ENCODE measurements around the gene GLI2. TPM values are rescaled to one million over a fixed set of nuclear protein-coding genes. Genes with fewer than 3 reads are reported as not detected.

GLI2 gene
- total RNA-seq, 1 experiment from 2014 or later: 6.2 TPM

DNA sequence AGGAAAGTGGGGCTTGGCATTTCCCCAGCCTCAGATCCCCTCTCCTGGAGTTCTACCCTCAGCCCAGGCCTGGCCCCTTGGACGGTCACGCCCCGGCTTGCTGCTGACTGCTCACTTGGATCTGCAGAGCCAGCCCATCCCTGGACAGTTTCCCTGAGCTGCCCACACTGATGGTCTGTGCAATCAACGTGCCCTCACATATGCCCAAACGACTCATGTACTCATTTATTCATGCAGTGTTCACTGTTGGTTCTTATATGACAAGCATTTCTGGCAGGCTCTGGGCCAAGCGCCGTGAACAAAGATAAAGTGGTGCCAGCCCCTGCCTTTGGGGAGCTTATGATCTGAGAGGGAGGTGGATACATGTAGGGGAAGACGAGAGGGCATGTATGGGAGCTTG lies 20.3 kb upstream of the GLI2 start:
- ChIA-PET POLR2A (no interaction called here), CTCF (no interaction called here)
- H3K27ac ChIP-seq (ENCODE audit: low read length): no peak overlapping the region
- no TSS peak for BruUV-seq (replicated peaks)
- H3K27me3 ChIP-seq (ENCODE audit: control insufficient read depth, insufficient read depth, low read length): no peaks in the 10 kb centered on the region
- no peaks in the 10 kb centered on the region for H3K36me3 ChIP-seq (ENCODE audit: control insufficient read depth, insufficient read depth, low read length)
- intact Hi-C loops (cut with micrococcal nuclease; ENCODE audit: unreplicated experiment): no loop called here
- DNase-seq (ENCODE audit: low read depth, low spot score) (no peak), ATAC-seq (no peak)
- H3K9me3 ChIP-seq (ENCODE audit: control insufficient read depth, insufficient read depth, low read depth, low read length): no peaks in the 10 kb centered on the region
- H3K4me1 ChIP-seq (ENCODE audit: control insufficient read depth, insufficient read depth, low read length): no peaks in the 10 kb centered on the region
- no peak overlapping the region for H3K4me3 ChIP-seq (ENCODE audit: low read depth in 2 of 2, low read length in 2 of 2)
- TF ChIP-seq POLR2AphosphoS5 (IDR thresholded peaks at IDR 0.05; ENCODE audit: low read depth, low read length) (no peak), SIN3A (IDR thresholded peaks at IDR 0.05; ENCODE audit: borderline replicate concordance, insufficient read depth, low read depth, low read length) (no peak), TCF7L2 (IDR thresholded peaks at IDR 0.05; ENCODE audit: low read depth, low read length) (no peak)
- TF ChIP-seq, protein P1, sequence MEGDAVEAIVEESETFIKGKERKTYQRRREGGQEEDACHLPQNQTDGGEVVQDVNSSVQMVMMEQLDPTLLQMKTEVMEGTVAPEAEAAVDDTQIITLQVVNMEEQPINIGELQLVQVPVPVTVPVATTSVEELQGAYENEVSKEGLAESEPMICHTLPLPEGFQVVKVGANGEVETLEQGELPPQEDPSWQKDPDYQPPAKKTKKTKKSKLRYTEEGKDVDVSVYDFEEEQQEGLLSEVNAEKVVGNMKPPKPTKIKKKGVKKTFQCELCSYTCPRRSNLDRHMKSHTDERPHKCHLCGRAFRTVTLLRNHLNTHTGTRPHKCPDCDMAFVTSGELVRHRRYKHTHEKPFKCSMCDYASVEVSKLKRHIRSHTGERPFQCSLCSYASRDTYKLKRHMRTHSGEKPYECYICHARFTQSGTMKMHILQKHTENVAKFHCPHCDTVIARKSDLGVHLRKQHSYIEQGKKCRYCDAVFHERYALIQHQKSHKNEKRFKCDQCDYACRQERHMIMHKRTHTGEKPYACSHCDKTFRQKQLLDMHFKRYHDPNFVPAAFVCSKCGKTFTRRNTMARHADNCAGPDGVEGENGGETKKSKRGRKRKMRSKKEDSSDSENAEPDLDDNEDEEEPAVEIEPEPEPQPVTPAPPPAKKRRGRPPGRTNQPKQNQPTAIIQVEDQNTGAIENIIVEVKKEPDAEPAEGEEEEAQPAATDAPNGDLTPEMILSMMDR (IDR thresholded peaks at IDR 0.05): no peak
- TF ChIP-seq, protein P2, sequence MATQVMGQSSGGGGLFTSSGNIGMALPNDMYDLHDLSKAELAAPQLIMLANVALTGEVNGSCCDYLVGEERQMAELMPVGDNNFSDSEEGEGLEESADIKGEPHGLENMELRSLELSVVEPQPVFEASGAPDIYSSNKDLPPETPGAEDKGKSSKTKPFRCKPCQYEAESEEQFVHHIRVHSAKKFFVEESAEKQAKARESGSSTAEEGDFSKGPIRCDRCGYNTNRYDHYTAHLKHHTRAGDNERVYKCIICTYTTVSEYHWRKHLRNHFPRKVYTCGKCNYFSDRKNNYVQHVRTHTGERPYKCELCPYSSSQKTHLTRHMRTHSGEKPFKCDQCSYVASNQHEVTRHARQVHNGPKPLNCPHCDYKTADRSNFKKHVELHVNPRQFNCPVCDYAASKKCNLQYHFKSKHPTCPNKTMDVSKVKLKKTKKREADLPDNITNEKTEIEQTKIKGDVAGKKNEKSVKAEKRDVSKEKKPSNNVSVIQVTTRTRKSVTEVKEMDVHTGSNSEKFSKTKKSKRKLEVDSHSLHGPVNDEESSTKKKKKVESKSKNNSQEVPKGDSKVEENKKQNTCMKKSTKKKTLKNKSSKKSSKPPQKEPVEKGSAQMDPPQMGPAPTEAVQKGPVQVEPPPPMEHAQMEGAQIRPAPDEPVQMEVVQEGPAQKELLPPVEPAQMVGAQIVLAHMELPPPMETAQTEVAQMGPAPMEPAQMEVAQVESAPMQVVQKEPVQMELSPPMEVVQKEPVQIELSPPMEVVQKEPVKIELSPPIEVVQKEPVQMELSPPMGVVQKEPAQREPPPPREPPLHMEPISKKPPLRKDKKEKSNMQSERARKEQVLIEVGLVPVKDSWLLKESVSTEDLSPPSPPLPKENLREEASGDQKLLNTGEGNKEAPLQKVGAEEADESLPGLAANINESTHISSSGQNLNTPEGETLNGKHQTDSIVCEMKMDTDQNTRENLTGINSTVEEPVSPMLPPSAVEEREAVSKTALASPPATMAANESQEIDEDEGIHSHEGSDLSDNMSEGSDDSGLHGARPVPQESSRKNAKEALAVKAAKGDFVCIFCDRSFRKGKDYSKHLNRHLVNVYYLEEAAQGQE (IDR thresholded peaks at IDR 0.05; ENCODE audit: insufficient read depth in 1 of 2, low read depth in 2 of 2, low read length in 1 of 2): no peak
- in situ Hi-C loops (cut with HindIII; ENCODE audit: low pct_unique_long_range_greater_than_20kb, low sequenced_read_pairs): no loop called here

DNA sequence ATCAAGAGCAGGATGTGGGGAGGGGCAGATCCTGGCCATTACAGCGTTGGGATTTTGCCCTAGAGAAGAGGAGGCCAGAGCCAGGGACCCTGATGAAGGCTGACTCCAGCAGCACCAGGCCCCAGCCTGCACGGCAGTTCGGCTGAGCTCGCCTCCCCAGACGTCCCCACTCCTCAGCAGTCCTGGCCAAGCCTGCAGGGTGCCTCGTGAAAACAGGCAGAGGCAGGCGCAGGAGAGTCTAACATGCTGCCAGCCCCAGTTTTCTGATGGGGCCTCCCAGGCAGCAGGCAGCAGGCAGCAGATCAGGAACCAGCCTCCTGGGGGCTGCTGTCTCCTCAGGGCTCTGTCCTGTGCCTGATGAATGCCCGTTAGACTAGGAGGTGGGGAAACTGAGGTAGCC lies 19.7 kb upstream of the GLI2 start:
- intact Hi-C loops (cut with micrococcal nuclease; ENCODE audit: unreplicated experiment): no loop called here
- Histone ChIP-seq H3K27me3 (ENCODE audit: control insufficient read depth, insufficient read depth, low read length) (no peaks in the 10 kb centered on the region), H3K4me1 (ENCODE audit: control insufficient read depth, insufficient read depth, low read length) (no peaks in the 10 kb centered on the region), H3K4me3 (ENCODE audit: low read depth in 2 of 2, low read length in 2 of 2) (no peak overlapping the region), H3K27ac (ENCODE audit: low read length) (no peak overlapping the region), H3K9me3 (ENCODE audit: control insufficient read depth, insufficient read depth, low read depth, low read length) (no peaks in the 10 kb centered on the region), H3K36me3 (ENCODE audit: control insufficient read depth, insufficient read depth, low read length) (no peaks in the 10 kb centered on the region)
- TF ChIP-seq POLR2AphosphoS5 (IDR thresholded peaks at IDR 0.05; ENCODE audit: low read depth, low read length) (no peak), TCF7L2 (IDR thresholded peaks at IDR 0.05; ENCODE audit: low read depth, low read length) (no peak), SIN3A (IDR thresholded peaks at IDR 0.05; ENCODE audit: borderline replicate concordance, insufficient read depth, low read depth, low read length) (no peak)
- TF ChIP-seq, protein P1 (IDR thresholded peaks at IDR 0.05): no peak
- TF ChIP-seq, protein P2 (IDR thresholded peaks at IDR 0.05; ENCODE audit: insufficient read depth in 1 of 2, low read depth in 2 of 2, low read length in 1 of 2): no peak
- CTCF ChIA-PET: no interaction called here
- in situ Hi-C loops (cut with HindIII; ENCODE audit: low pct_unique_long_range_greater_than_20kb, low sequenced_read_pairs): no loop called here
- DNase-seq (ENCODE audit: low read depth, low spot score): no peak
- no peak for ATAC-seq
- BruUV-seq (replicated peaks): no TSS peak
- POLR2A ChIA-PET: no interaction called here
